ENCODE data around the gene NKAIN4.

Gene NKAIN4

GRCh38 chr20:63216849-63217471 is 37.3 kb downstream of the NKAIN4 start:
- DNase-seq = no peak

GRCh38 chr20:63216041-63216848 is 38.0 kb downstream of the NKAIN4 start, which contains the start of gene YTHDF1:
Gene YTHDF1 (minus strand): TSS chr20:63216131. CDS start chr20:63215892, 239 bp downstream.
- peak; percentile 73 for DNase-seq

- no peak for DNase-seq
Observed at GRCh38 chr20:63215101-63216040, 38.9 kb downstream of the NKAIN4 start.

GRCh38 chr20:63214514-63214913 is 39.7 kb downstream of the NKAIN4 start:
- DNase-seq = no peak

GRCh38 chr20:63212792-63213191 is 41.5 kb downstream of the NKAIN4 start:
- DNase-seq = no peak

GRCh38 chr20:63212393-63212730 is 41.9 kb downstream of the NKAIN4 start:
- DNase-seq = no peak

- DNase-seq = no peak
Observed at GRCh38 chr20:63210011-63210605, 44.2 kb downstream of the NKAIN4 start.

- no peak for DNase-seq
Observed at GRCh38 chr20:63208346-63208909, 45.8 kb downstream of the NKAIN4 start.

- no peak for DNase-seq
Observed at GRCh38 chr20:63206878-63207277, 47.4 kb downstream of the NKAIN4 start.

GRCh38 chr20:63205896-63206295 is 48.4 kb downstream of the NKAIN4 start:
- DNase-seq = no peak

GRCh38 chr20:63204362-63204761 is 49.9 kb downstream of the NKAIN4 start:
- DNase-seq = no peak

- no peak for DNase-seq
Observed at GRCh38 chr20:63202811-63203526, 51.3 kb downstream of the NKAIN4 start.

GRCh38 chr20:63202021-63202420 is 52.2 kb downstream of the NKAIN4 start:
- DNase-seq = no peak

- DNase-seq = no peak
Observed at GRCh38 chr20:63198606-63199005, 55.7 kb downstream of the NKAIN4 start.

GRCh38 chr20:63196768-63197470 is 57.3 kb downstream of the NKAIN4 start:
- DNase-seq = no peak

- no peak for DNase-seq
Observed at GRCh38 chr20:63194797-63195173, 59.5 kb downstream of the NKAIN4 start.

- DNase-seq = no peak
Observed at GRCh38 chr20:63194007-63194796, 60.1 kb downstream of the NKAIN4 start.

GRCh38 chr20:63192721-63193120 is 61.5 kb downstream of the NKAIN4 start:
- DNase-seq = no peak

GRCh38 chr20:63191400-63191799 is 62.9 kb downstream of the NKAIN4 start:
- no peak for DNase-seq

- DNase-seq = no peak
Observed at GRCh38 chr20:63190828-63191227, 63.4 kb downstream of the NKAIN4 start.

Measured in NCI-H1048 (cell line).